Heart right ventricle (tissue), 16 donors: Measurements from ENCODE around the gene ARHGAP6. TPM values are rescaled to one million over a fixed set of nuclear protein-coding genes. Genes with fewer than 3 reads are reported as not detected.
A peak's percentile ranks its signal among the peaks of the same experiment; 100 is the strongest.

Experiments used
- ATAC-seq, 8 donors: fragments of 200-7000 bp; cut with Tn5 transposase; one replicate each; pipeline ENCODE4 v1.9.1; 2020; ENCODE audit warnings: mild to moderate bottlenecking in 8 of 8, moderate library complexity in 8 of 8, moderate number of reproducible peaks in 1 of 8
- DNase-seq, 2 donors: peaks; one replicate each; pipeline ENCODE4 v3.0.0-alpha.2; 2020
- H3K27ac ChIP-seq, 10 donors: fragments of 200-600 bp; sonication (generic) in 2 of 10; one replicate each; pipeline versions ENCODE4 v1.5.0 to v1.8.0; 2020 to 2022; ENCODE audit warnings: mild to moderate bottlenecking in 3 of 10
- H3K27me3 ChIP-seq, 7 donors: fragments of 200-600 bp; one replicate each; pipeline ENCODE4 v1.8.0; 2021 to 2022; ENCODE audit warnings: mild to moderate bottlenecking in 2 of 7
- H3K36me3 ChIP-seq, 9 donors: fragments of 200-600 bp; sonication (generic) in 1 of 9; one replicate each; pipeline versions ENCODE4 v1.5.0 to v1.8.0; 2020 to 2022; ENCODE audit warnings: mild to moderate bottlenecking in 2 of 9
- H3K4me1 ChIP-seq, 9 donors: fragments of 200-600 bp; sonication (generic) in 1 of 9; one replicate each; pipeline versions ENCODE4 v1.5.0 to v1.8.0; 2020 to 2022; ENCODE audit warnings: mild to moderate bottlenecking in 4 of 9
- H3K4me3 ChIP-seq, 10 donors: fragments of 200-600 bp; sonication (generic) in 2 of 10; one replicate each; pipeline versions ENCODE4 v1.5.0 to v1.8.0; 2020 to 2022; ENCODE audit warnings: mild to moderate bottlenecking in 7 of 10, moderate library complexity in 2 of 10
- H3K9me3 ChIP-seq, 11 donors: fragments of 200-600 bp in 10 of 11; sonication (generic) in 2 of 11; one replicate each; pipeline versions ENCODE4 v1.5.0 to v1.8.0; 2013 to 2022; ENCODE audit warnings: mild to moderate bottlenecking in 2 of 11, control low read depth in 1 of 11, moderate library complexity in 1 of 11
- CTCF ChIP-seq, 9 donors: fragments of 200-600 bp; sonication (generic) in 2 of 9; IDR thresholded peaks; one replicate each; pipeline versions ENCODE4 v1.5.0 to v1.8.0; 2021 to 2022; ENCODE audit warnings: antibody characterized with exemption in 9 of 9, mild to moderate bottlenecking in 5 of 9, moderate library complexity in 1 of 9
- WGBS, 2 donors: extraction: QIAGEN DNeasy Blood & Tissue Kit; methylation state at CpG; one replicate each; pipeline ENCODE4 v1.1.7; 2013; ENCODE audit warnings: inconsistent platforms in 1 of 2; 5-methylcytosine and 5-hydroxymethylcytosine counted together
- intact Hi-C, 10 donors: fragments of 100-400 bp; cut with DNase I; formaldehyde crosslinking; loops; one replicate each; pipeline versions ENCODE4 v1.11.1 to v1.14.2; 2022
- polyA plus RNA-seq, 2 donors: library from polyadenylated mRNA; stranded (reverse); fragments of 200-250 nt; gene quantifications; one replicate each; pipeline ENCODE4 v1.2.3, GENCODE V29; 2013
- total RNA-seq, 10 donors: library from RNA; stranded (reverse); fragmentation: NEBNext Ultra II Directional in 3 of 10; extraction: Animal tissue kit (Norgen Biotek cat#: 25700) in 3 of 10; gene quantifications; one replicate each; pipeline versions ENCODE4 v1.2.1 to v1.2.4, GENCODE V29; 2021 to 2023
- donor health status: Arrhythmogenic right ventricular cardiomyopathy.
- donor health status: ischemic (EF 13 %, LVEDD 7.1; RV severe dilation, severe dysfunction).
- donor health status: healthy with polysubstance abuse.
- donor health status: DM: no; HTN: yes; CAD: no.
- donor health status: DM: no; HTN: no; CAD: no.
- donor health status: ischemic (EF 25% LVEDD 6.9; RV normal size, moderate dysfunction).
- donor health status: ischemic (EF 25% LVEDD 5.7; RV mildly dilated, moderate dysfunction).
- donor health status: healthy.
- donor health status: DM: yes; HTN: yes; CAD: no.
- donor health status: Ischemic cardiomyopathy.
- donor health status: ischemic (EF 35%, LVEDD 5.7; RV mildly dilated, moderate dysfunction).
- donor health status: nonischemic (EF 11% LVEDD 7.7; RV severe dilation, severe dysfunction).
- donor health status: DM: yes; HTN: yes; CAD: no.
- donor health status: PGD.
- donor health status: ischemic (EF 29% LVEDD 5.4; RV normal size, mild dysfunction).
- donor health status: nonischemic (EF 23%, LVEDD 6.1; RV moderate dilation, normal function).

The ARHGAP6 gene
- total and polyA plus RNA-seq, 12 donors = 1.6 to 6.0 (median 2.6) TPM

- DNase-seq (no peak), ATAC-seq (no peak)
- Histone ChIP-seq H3K36me3 (no peaks in the 10 kb centered on the region), H3K4me1 (no peaks in the 10 kb centered on the region), H3K27ac (peak overlapping the region in 7 of 10 donors; percentile 1 to 47 (median 16)), H3K9me3 (no peaks in the 10 kb centered on the region), H3K27me3 (peaks cover 0 to 16% (median 0%) of the 10 kb centered on the region in 7 donors), H3K4me3 (no peak overlapping the region)
- TF ChIP-seq CTCF (IDR thresholded peaks at IDR 0.05) = no peak
- intact Hi-C loops = no loop called here
- WGBS, 2 donors = 75 to 83% methylated on average over 2 of the region's 2 CpGs
Observed at GRCh38 chrX:11438380-11438723, 227.4 kb downstream of the ARHGAP6 start.

DNA sequence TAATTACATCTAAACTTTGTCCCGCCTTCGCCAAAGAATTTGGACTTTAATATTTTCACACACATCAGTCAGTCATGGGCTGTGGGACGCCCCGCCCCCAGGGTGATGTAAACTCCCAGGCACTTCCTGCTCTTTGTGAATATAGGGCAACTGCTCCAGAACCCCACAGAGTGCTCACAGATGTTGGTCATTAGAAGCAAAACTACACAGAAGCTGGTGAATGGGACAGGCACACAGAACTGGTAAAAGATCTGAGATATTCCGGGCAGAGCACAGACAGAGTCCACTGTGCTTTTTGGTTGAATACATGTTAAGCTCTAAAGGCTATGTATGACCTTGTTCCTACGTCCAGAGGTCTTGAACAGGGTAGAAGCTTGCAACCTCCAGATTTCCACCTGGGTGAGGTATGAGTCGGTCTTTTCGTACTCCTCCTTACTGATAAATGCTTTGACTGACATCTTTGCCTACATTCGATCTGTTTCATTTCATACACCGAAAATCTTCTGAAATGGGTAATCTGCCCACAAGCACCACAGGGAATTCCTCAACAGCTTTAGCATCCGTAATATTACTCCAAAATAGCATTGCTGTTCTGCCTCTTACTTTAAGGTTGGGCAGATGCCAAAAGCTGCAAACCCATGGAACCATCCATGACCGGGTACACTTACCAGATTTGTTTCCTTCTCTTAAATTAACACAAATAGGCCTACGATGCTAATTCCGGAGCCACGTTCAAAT lies 227.9 kb downstream of the ARHGAP6 start:
- Histone ChIP-seq H3K36me3 (no peaks in the 10 kb centered on the region), H3K9me3 (no peaks in the 10 kb centered on the region), H3K27me3 (peaks cover 0 to 16% (median 0%) of the 10 kb centered on the region in 7 donors), H3K4me1 (no peaks in the 10 kb centered on the region), H3K4me3 (no peak overlapping the region), H3K27ac (peak overlapping the region in 7 of 10 donors; percentile 1 to 47 (median 16))
- 66 to 71% methylated on average over 15 of the region's 15 CpGs for WGBS, 2 donors
- ATAC-seq (peak in 7 of 8 donors; percentile 46 to 83 (median 74)), DNase-seq (peak; percentile 21 to 29)
- no peak for TF ChIP-seq CTCF (IDR thresholded peaks at IDR 0.05)
- intact Hi-C loops = no loop called here

DNA sequence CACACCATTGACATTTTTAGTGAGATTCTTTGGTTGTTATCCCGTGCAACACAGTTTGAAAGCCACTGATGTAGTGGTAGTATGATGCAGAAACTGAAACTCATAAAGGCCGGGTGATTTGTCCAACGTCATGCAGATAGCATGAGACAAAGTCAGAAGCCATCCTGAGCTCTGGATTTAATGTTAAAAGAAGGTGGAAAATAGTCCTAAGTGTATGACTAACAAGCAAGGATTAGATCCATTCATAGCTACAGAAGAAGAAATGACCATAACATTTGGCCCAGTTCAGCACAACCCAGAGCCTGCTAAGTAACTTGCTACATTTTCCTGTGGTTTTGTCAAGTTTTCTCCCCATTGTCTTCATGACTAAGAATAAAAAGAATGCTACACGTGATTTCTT lies 230.2 kb downstream of the ARHGAP6 start:
- DNase-seq (no peak), ATAC-seq (no peak)
- no peak overlapping the region for H3K4me3 ChIP-seq
- TF ChIP-seq CTCF (IDR thresholded peaks at IDR 0.05) = no peak
- no peak overlapping the region for H3K27ac ChIP-seq
- H3K4me1 ChIP-seq = no peaks in the 10 kb centered on the region
- WGBS, 2 donors = 74 to 77% methylated on average over 4 of the region's 4 CpGs
- no peaks in the 10 kb centered on the region for H3K36me3 ChIP-seq
- peaks cover 0 to 8% (median 0%) of the 10 kb centered on the region in 7 donors for H3K27me3 ChIP-seq
- intact Hi-C loops = no loop called here
- no peaks in the 10 kb centered on the region for H3K9me3 ChIP-seq

- intact Hi-C loops = no loop called here
- Histone ChIP-seq H3K4me3 (no peak overlapping the region), H3K9me3 (no peaks in the 10 kb centered on the region), H3K27ac (no peak overlapping the region), H3K4me1 (no peaks in the 10 kb centered on the region), H3K27me3 (peaks cover 0 to 8% (median 0%) of the 10 kb centered on the region in 7 donors), H3K36me3 (no peaks in the 10 kb centered on the region)
- 81 to 85% methylated on average over 3 of the region's 3 CpGs for WGBS, 2 donors
- no peak for TF ChIP-seq CTCF (IDR thresholded peaks at IDR 0.05)
- DNase-seq (no peak), ATAC-seq (no peak)
Observed at GRCh38 chrX:11434607-11435006, 231.1 kb downstream of the ARHGAP6 start.
